HG03460 (cell line): ENCODE data around the gene RNF121.

Experiments
- ATAC-seq: cut with Tn5 transposase; IDR thresholded peaks from one replicate; pipeline ENCODE4 v1.9.1; 2021; ENCODE audit not compliant: unreplicated experiment

Gene RNF121

DNA sequence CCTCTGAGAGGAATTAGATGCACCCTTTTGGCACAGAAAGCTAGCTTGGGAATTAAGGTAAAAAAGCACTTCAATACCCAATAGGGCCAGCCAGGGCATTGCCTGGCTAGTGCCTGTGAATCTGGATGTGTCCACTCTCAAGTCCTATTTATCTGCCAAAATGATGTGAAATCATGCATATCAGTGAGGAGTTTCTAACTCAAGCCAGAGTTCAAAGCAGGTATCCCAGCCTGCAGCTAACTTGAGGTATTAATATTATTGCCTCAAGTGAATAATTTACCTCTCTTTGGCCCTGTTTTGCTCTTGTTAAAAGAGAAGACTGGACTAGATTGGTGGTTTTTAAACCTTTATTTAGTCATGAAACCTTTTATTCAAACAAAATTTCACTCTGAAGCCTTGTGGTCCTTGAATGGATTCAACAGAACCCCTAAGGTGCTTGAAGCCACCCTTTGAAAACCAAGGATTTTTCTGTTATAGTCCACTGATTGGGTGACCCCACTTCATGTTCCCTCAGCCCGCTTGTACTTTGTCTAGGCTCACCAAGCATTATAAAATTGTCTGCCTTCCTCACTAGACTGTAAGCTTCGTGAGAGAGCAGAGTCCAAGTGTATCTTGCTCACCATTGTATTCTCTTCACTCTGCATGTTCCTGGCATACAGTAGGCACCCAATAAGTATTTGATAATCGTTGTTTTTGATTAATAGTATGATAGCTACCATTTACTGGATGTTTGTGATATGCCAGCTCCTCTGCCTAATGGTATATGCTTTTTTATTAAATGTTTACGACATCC, 4.5 kb downstream of the RNF121 start:
- ATAC-seq: no peak

- ATAC-seq: no peak
Observed at GRCh38 chr11:71934213-71934612, 5.4 kb downstream of the RNF121 start.

DNA sequence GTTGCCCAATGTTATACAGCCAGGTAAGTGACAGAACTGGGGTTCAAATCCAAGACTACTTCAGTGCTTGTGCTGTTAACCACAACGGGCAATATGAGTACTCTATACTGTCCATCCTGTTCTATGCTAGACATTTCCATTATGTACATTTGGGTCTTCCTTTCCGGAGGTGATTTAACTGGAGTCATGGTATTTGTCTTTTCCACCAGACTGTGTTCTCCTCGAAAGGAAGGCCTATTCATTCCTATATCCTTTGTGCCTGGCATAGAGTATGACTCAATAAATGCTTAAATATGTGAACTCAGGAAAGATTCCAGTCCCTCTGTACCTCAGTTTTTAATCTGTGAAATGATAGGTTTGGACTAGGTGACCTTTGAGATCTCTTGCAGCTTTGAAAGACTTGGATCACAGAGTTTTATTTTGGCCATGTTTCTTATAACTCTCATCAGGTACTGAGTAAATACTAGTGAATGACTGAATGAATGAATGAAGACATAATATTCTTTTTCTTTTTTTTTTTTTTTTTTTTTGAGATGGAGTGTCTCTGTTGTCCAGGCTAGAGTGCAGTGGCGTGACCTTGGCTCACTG, 6.6 kb downstream of the RNF121 start:
- no peak for ATAC-seq

DNA sequence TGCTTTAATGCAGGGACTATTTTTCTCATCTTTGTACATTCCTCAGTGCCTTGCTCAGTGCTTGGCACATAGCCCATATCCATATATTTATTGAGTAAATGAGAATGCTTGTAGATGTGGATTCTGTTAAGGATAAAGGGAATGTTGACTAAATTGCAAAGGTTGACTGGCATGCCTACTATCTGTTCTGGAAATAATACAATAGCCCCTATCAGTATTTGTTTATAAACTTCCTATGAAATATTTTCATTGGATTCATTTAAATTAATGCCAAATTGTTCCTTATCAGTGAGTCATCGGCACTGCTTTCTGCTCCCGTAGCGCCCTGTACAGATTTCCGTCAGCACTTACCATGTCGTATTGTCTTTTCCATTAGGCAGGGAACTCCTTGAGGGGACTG, 8.0 kb downstream of the RNF121 start:
- ATAC-seq: no peak

DNA sequence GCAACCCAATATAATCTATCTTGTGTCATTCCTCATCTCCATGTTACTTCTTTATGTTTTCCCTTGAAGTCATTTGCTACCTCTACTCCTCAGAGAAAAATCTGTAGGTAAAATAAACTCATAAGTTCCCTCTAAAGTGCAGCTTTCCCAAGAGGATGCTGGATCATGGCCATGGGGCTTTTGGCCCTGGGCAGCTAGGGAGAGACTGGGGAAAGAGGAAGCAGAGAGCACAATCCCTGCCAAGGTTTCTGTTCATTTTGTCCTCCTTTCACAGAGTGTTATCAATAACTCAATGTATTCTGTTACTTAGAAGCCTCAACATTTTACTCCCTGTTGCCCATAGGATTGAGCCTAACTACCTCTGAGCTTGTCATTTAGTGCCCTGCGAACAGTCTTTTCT, 9.0 kb downstream of the RNF121 start:
- no peak for ATAC-seq

DNA sequence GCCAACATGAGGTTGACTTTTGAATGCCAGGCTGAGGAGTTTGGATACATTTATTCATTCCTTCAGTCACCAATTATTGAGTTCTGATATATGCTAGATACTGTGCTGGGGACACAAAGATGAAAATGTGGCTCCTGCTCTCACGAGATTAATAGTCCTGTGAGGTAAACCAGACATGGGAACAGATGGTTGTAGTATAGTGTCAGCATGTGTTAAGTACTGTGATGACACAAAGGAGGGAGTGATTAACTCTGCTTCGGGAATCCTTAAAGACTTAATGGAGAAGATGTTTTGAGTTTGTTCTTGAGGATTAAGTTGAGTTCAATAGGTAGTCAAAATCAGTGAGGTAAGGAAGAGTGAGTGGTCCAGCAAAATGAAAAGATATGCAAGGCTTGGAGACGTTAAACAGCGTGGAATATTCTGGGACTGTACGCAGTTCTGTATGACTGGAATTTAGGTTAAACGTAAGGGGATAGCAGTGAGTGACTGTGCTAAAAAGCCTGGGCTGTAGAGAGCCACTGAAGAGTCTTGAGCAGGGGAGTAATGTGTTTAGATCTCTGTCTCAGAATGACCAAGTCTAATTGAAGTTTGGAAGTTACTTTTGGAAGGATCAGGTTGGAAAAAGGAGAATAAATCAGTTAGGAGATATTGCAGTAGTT, 11.8 kb downstream of the RNF121 start:
- ATAC-seq: no peak

DNA sequence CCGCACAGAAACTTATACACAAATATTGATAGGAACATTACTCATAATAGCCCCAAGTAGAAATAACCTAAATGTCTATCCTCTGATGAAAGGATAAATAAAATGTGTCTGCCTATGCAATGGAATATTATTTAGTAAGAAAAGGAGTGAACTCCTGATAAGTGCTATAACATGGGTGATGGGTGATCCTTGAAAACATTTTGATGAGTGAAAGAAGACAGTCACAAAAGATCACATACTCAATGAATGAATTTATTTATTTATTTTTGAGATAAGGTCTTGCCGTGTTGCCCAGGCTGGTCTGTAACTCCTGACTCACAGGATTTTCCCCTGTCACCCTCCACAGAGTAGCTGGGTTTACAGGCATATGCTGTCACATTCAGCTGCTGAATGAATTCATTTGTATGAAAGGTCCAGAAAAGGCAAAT, 17.3 kb downstream of the RNF121 start:
- ATAC-seq: no peak

GRCh38 chr11:71947498-71947897, 18.7 kb downstream of the RNF121 start:
- no peak for ATAC-seq

GRCh38 chr11:71948314-71949027, 19.6 kb downstream of the RNF121 start:
- ATAC-seq: no peak

DNA sequence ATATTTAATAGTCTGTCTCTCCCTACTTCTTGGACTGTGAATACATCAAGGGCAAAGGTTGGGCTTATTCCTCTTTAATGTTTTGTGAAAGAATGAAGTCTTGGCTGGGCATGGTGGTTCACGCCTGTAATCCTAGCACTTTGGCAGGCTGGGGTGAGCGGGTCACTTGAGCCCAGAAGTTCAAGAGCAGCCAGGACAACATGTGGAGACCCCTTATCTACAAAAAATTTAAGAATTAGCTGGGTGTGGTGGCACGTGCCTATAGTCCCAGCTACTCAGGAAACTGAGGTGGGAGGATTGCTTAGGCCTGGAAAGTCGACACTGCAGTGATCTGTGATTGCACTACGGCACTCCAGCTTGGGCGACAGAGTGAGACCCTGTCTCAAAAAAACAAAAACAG, 20.2 kb downstream of the RNF121 start:
- ATAC-seq: no peak

GRCh38 chr11:71951741-71952310, 23.0 kb downstream of the RNF121 start:
- no peak for ATAC-seq

DNA sequence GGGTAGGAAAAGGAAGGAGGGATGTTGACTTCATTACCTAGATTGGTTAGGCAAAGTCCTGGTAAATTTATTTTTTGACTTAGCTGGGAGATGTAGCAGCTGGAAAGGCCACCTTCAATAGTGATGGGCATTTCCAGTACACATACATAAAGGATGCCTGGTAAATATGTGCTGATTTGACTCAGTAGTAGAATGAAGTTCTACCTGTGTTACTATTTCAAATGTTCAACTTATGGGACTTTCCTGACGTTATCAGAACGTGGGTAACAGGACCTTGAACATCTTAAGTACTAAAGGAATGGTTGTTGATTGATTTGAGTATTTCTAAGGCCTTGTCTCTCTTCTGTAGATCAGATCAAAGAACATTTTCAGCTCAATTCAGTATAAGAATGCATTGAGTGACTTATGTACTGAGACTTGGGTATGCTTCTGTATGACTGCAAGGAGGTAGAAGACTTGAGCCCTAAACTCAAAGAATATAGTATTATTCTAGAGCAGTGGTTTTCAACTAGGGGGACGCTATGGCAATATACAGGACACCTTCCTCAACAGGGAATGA, 27.1 kb downstream of the RNF121 start:
- ATAC-seq: no peak

- no peak for ATAC-seq
Observed at GRCh38 chr11:71962428-71963038, 33.7 kb downstream of the RNF121 start.

GRCh38 chr11:71963468-71963867, 34.6 kb downstream of the RNF121 start:
- ATAC-seq: no peak

DNA sequence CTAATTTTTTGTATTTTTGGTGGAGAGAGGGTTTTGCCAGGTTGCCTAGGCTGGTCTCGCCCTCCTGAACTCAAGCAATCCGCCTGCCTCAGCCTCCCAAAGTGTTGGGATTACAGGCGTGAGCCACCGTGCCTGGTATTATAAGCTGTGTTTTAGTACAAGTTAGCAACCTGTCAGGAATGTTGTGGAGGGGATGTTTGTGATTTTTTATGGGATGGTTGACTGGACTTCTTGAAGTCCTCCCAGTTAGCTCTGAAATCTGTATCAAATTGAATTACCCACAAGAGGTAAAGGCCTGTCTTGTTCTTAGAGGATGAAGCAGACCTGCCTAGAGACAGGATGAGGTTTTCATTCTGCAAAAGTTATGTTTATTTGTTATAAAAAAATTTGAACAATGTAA, 35.8 kb downstream of the RNF121 start:
- no peak for ATAC-seq

DNA sequence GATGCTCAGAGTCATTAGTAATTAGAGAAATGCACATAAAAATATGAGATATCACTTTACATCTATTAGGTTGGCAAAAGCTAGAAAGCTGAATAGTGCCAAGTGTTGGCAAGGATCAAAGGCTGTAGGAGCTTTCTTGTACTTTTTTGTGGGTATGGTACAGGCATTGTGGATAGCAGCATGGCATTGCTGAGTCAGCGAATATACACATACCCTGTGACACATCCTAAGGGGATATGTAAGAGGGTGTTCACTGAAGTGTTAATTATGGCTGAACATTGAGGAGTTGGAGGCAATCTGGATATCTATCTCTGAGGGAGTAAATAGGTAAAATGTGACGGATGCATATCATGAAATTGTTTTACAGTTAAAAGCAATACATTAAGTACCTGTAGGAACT, 42.8 kb downstream of the RNF121 start:
- ATAC-seq: no peak

- ATAC-seq: no peak
Observed at GRCh38 chr11:71976551-71976950, 47.7 kb downstream of the RNF121 start.

DNA sequence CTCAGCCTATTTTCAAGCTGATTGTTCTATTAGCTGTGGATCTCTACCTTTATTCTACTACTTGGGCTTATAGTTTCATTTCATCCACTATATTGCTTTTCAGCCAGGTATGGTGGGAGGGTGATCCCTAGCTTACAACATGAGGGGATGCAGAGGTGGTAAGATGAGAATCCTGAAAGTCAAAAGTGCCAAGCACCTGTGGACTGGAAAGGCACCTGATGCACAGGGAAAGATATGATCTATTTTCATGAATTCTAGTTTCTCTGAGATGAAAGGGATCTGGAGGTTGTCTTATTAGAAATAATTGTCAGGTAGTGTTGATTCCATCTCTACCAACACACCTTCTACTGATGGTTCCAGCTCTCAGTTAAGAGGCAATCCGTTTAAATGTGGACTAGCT, 48.2 kb downstream of the RNF121 start:
- ATAC-seq: no peak

DNA sequence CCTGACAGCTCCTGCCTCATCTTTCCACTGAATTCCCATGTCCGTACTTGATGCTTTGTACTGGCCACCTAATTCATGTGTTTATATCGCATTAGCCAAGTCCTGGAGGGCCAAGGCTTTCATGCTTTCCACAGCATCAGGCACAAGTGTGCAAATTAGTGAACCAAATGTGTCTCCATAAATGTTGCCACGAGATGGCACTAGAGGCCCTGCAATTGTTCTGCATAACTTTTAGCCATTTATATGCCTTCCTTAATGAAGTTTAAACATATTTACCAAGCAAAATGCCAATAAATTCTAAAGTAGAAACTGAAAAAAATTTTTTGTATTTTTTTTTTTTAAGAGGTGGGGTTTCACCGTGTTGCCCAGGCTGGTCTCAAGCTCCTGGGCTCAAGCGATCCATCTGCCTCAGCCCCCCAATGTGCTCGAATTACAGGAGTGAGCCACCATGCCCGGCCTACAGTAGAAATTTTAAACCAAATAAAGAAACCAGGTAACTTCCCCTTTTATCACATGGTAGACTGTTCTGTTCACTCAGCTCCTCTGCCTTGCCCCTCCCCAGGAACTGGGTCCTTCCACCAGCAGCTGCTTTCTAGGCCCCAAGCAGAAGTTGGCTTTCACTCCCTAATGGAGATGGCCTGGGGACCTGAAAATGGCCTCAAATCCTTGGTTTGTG, 49.0 kb downstream of the RNF121 start:
- ATAC-seq: peak; percentile 64

- no peak for ATAC-seq
Observed at GRCh38 chr11:71979094-71979493, 50.2 kb downstream of the RNF121 start.
